ENCODE results near the gene MPL.

MPL gene

GRCh38 chr1:43389326-43390313 is 52.0 kb downstream of the MPL start, which contains the start of the genes MED8 and SZT2 (continued):
- no peak for TF ChIP-seq REST (tag by site-specific recombination; IDR thresholded peaks at IDR 0.05)
- TF ChIP-seq ZBTB48 (tag by site-specific recombination; IDR thresholded peaks at IDR 0.05), result peak; percentile 69
- no peak for TF ChIP-seq ZNF514 (tag by site-specific recombination; IDR thresholded peaks at IDR 0.05)
- TF ChIP-seq ZNF449 (tag by site-specific recombination; IDR thresholded peaks at IDR 0.05), result peak; percentile 83
- peak; percentile 41 for TF ChIP-seq ZBTB26 (tag by site-specific recombination; optimal IDR thresholded peaks at IDR 0.05)
- peak; percentile 80 for TF ChIP-seq ZEB2 (tag by site-specific recombination; IDR thresholded peaks at IDR 0.05)
- peak; percentile 42; the same call in 1 of the 2 replicates for TF ChIP-seq ZNF692 (tag by site-specific recombination; IDR thresholded peaks at IDR 0.05)
- TF ChIP-seq SALL2 (tag by site-specific recombination; IDR thresholded peaks at IDR 0.05; ENCODE audit: borderline replicate concordance), result no peak
- TF ChIP-seq REPIN1 (tag by site-specific recombination; IDR thresholded peaks at IDR 0.05; ENCODE audit: low read depth), result no peak
- no peak for TF ChIP-seq ZNF366 (tag by site-specific recombination; conservative IDR thresholded peaks at IDR 0.05)
- no peak for TF ChIP-seq ZSCAN23 (tag by site-specific recombination; IDR thresholded peaks at IDR 0.05)
- no peak for TF ChIP-seq ZNF26 (tag by site-specific recombination; IDR thresholded peaks at IDR 0.05)
- no peak for TF ChIP-seq ZNF623 (tag by site-specific recombination; IDR thresholded peaks at IDR 0.05)
- no peak for TF ChIP-seq ZNF664 (tag by site-specific recombination; IDR thresholded peaks at IDR 0.05)
- TF ChIP-seq ZNF791 (tag by site-specific recombination; IDR thresholded peaks at IDR 0.05), result no peak
- no peak for TF ChIP-seq KLF7 (tag by site-specific recombination; IDR thresholded peaks at IDR 0.05; ENCODE audit: borderline replicate concordance)
- no peak for TF ChIP-seq ZBTB6 (tag by site-specific recombination; IDR thresholded peaks at IDR 0.05)
- TF ChIP-seq HOXD13 (CRISPR knock-in tag; IDR thresholded peaks at IDR 0.05; ENCODE audit: borderline replicate concordance), result no peak
- TF ChIP-seq, protein P1, sequence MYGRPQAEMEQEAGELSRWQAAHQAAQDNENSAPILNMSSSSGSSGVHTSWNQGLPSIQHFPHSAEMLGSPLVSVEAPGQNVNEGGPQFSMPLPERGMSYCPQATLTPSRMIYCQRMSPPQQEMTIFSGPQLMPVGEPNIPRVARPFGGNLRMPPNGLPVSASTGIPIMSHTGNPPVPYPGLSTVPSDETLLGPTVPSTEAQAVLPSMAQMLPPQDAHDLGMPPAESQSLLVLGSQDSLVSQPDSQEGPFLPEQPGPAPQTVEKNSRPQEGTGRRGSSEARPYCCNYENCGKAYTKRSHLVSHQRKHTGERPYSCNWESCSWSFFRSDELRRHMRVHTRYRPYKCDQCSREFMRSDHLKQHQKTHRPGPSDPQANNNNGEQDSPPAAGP (tag by site-specific recombination; IDR thresholded peaks at IDR 0.05), result 0 out of 2 replicates have a peak, but pooled peaks have one; percentile 39
- peak; percentile 63; the same call in 1 of the 2 replicates for TF ChIP-seq ZFP37 (tag by site-specific recombination; IDR thresholded peaks at IDR 0.05)
- TF ChIP-seq ZNF777 (tag by site-specific recombination; IDR thresholded peaks at IDR 0.05; ENCODE audit: borderline replicate concordance), result no peak
- TF ChIP-seq, protein P2, sequence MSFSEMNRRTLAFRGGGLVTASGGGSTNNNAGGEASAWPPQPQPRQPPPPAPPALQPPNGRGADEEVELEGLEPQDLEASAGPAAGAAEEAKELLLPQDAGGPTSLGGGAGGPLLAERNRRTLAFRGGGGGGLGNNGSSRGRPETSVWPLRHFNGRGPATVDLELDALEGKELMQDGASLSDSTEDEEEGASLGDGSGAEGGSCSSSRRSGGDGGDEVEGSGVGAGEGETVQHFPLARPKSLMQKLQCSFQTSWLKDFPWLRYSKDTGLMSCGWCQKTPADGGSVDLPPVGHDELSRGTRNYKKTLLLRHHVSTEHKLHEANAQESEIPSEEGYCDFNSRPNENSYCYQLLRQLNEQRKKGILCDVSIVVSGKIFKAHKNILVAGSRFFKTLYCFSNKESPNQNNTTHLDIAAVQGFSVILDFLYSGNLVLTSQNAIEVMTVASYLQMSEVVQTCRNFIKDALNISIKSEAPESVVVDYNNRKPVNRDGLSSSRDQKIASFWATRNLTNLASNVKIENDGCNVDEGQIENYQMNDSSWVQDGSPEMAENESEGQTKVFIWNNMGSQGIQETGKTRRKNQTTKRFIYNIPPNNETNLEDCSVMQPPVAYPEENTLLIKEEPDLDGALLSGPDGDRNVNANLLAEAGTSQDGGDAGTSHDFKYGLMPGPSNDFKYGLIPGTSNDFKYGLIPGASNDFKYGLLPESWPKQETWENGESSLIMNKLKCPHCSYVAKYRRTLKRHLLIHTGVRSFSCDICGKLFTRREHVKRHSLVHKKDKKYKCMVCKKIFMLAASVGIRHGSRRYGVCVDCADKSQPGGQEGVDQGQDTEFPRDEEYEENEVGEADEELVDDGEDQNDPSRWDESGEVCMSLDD (tag by site-specific recombination; IDR thresholded peaks at IDR 0.05), result peak; percentile 21; the same call in 1 of the 2 replicates
- TF ChIP-seq ZNF391 (tag by site-specific recombination; IDR thresholded peaks at IDR 0.05; ENCODE audit: borderline replicate concordance, low read depth), result no peak; the same call in 1 of the 2 replicates

Measured in HEK293 (cell line).